ENCODE data around the gene KCTD16.

Gene KCTD16

GRCh38 chr5:144369006-144369405, 198.3 kb downstream of the KCTD16 start:
- no peak for DNase-seq
- Histone ChIP-seq H3K27me3 (ENCODE audit: insufficient read depth, low read depth, severe bottlenecking) (no peaks in the 10 kb centered on the region), H3K36me3 (no peaks in the 10 kb centered on the region), H3K9me3 (ENCODE audit: severe bottlenecking) (no peaks in the 10 kb centered on the region), H3K27ac (no peak overlapping the region), H3K4me3 (ENCODE audit: low read depth, low read length) (no peak overlapping the region)
- TF ChIP-seq, protein P1, sequence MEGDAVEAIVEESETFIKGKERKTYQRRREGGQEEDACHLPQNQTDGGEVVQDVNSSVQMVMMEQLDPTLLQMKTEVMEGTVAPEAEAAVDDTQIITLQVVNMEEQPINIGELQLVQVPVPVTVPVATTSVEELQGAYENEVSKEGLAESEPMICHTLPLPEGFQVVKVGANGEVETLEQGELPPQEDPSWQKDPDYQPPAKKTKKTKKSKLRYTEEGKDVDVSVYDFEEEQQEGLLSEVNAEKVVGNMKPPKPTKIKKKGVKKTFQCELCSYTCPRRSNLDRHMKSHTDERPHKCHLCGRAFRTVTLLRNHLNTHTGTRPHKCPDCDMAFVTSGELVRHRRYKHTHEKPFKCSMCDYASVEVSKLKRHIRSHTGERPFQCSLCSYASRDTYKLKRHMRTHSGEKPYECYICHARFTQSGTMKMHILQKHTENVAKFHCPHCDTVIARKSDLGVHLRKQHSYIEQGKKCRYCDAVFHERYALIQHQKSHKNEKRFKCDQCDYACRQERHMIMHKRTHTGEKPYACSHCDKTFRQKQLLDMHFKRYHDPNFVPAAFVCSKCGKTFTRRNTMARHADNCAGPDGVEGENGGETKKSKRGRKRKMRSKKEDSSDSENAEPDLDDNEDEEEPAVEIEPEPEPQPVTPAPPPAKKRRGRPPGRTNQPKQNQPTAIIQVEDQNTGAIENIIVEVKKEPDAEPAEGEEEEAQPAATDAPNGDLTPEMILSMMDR (IDR thresholded peaks at IDR 0.05; ENCODE audit: low read depth, low read length): no peak

DNA sequence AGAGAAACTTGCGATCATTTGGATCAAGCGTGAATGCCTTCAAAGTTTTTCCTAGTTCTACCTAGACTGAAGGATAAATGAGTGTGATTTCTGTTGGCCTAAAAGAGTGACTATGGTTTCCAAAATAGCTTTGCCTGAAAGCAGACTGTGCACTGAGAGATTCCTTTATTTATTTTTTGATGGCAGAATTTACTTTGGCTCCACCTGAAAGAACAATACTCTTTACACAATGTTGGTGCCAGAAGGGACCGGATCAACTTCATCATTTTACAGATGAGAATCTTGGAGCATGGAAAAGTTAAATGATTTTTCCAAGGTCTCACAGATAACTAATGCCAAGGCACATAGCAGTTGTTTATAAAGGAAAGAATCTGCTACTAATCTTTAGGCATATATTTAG, 199.6 kb downstream of the KCTD16 start:
- TF ChIP-seq, protein P1 (IDR thresholded peaks at IDR 0.05; ENCODE audit: low read depth, low read length): no peak
- no peaks in the 10 kb centered on the region for H3K27me3 ChIP-seq (ENCODE audit: insufficient read depth, low read depth, severe bottlenecking)
- H3K27ac ChIP-seq: no peak overlapping the region
- H3K36me3 ChIP-seq: no peaks in the 10 kb centered on the region
- DNase-seq: no peak
- H3K9me3 ChIP-seq (ENCODE audit: severe bottlenecking): no peaks in the 10 kb centered on the region
- no peak overlapping the region for H3K4me3 ChIP-seq (ENCODE audit: low read depth, low read length)

DNA sequence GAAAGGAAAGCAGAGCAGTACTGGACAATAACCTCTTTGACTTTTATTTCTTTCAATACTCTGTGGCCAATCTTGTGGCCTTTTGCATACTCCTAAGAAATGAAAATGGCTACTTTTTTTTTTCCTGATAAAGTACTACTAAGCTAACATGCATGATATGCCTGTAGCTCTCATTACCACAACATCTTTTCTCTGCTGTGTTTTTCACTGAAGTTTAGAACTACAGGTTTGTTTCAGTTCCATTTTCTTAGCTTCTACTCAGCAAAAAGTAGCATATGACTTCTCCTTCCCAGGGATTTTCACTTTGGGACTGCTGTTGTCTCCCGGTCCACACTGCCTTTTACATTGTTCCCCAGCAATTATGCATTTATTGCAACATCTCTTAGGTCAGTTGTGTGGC, 204.0 kb downstream of the KCTD16 start:
- Histone ChIP-seq H3K9me3 (ENCODE audit: severe bottlenecking) (no peaks in the 10 kb centered on the region), H3K4me3 (ENCODE audit: low read depth, low read length) (no peak overlapping the region), H3K27ac (no peak overlapping the region), H3K27me3 (ENCODE audit: insufficient read depth, low read depth, severe bottlenecking) (no peaks in the 10 kb centered on the region), H3K36me3 (no peaks in the 10 kb centered on the region)
- DNase-seq: no peak
- TF ChIP-seq, protein P1 (IDR thresholded peaks at IDR 0.05; ENCODE audit: low read depth, low read length): no peak

DNA sequence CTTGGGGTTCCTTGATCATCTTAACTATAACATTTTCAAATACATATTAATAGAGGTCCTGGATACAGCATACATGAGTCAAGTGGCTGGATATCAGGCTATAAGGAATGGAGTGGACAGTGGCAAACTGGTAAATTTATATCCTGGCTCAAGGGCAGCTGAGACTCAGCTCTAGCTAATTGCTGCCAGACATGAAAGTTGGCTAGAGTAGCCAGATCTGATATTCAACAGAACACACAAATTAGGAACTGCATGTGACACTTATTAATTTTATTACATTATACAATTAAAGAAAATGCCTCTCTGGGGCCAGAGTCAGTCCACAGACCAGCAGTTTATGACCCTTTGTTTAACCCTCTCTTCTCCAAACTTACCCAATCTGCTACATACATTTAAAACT, 206.5 kb downstream of the KCTD16 start:
- no peak for DNase-seq
- Histone ChIP-seq H3K36me3 (no peaks in the 10 kb centered on the region), H3K27ac (no peak overlapping the region), H3K27me3 (ENCODE audit: insufficient read depth, low read depth, severe bottlenecking) (no peaks in the 10 kb centered on the region), H3K9me3 (ENCODE audit: severe bottlenecking) (no peaks in the 10 kb centered on the region), H3K4me3 (ENCODE audit: low read depth, low read length) (no peak overlapping the region)
- TF ChIP-seq, protein P1 (IDR thresholded peaks at IDR 0.05; ENCODE audit: low read depth, low read length): no peak

DNA sequence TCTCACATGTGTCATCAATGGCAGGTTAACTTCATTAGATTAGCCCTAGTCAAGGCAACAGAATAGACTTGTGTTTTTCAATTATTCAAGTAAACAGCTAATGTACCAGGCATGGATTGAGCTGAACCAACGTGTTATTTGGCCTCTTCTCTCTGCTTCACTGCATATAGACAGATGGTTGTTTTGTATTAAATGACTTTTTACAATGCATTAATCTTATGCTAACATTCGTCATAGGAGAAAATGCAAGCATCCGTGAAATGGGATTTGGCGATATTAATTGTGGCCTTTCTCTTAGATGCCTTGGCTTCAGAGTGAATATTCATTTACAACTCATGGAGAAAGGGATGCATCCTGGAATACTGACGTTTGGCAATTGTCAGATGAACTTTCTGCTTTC, 208.0 kb downstream of the KCTD16 start:
- Histone ChIP-seq H3K9me3 (ENCODE audit: severe bottlenecking) (no peaks in the 10 kb centered on the region), H3K4me3 (ENCODE audit: low read depth, low read length) (no peak overlapping the region), H3K36me3 (no peaks in the 10 kb centered on the region), H3K27me3 (ENCODE audit: insufficient read depth, low read depth, severe bottlenecking) (no peaks in the 10 kb centered on the region), H3K27ac (no peak overlapping the region)
- DNase-seq: no peak
- TF ChIP-seq, protein P1 (IDR thresholded peaks at IDR 0.05; ENCODE audit: low read depth, low read length): no peak

- DNase-seq: no peak
- Histone ChIP-seq H3K9me3 (ENCODE audit: severe bottlenecking) (no peaks in the 10 kb centered on the region), H3K4me3 (ENCODE audit: low read depth, low read length) (no peak overlapping the region), H3K36me3 (no peaks in the 10 kb centered on the region), H3K27me3 (ENCODE audit: insufficient read depth, low read depth, severe bottlenecking) (no peaks in the 10 kb centered on the region), H3K27ac (no peak overlapping the region)
- TF ChIP-seq, protein P1 (IDR thresholded peaks at IDR 0.05; ENCODE audit: low read depth, low read length): no peak
Measured at GRCh38 chr5:144385597-144385996, 214.9 kb downstream of the KCTD16 start.
